C4-2B (cell line): ENCODE measurements around the gene THAP9.

Experiments used
- ZFX ChIP-seq: fragments of 450-650 bp; IDR thresholded peaks from 2 replicates; pipeline ENCODE4 v1.6.1; 2017
- TF ChIP-seq, protein P1 (sequence below): fragments of 450-650 bp; conservative IDR thresholded peaks from 2 replicates; pipeline ENCODE4 v1.5.1; 2017; ENCODE audit warnings: mild to moderate bottlenecking

DNA sequence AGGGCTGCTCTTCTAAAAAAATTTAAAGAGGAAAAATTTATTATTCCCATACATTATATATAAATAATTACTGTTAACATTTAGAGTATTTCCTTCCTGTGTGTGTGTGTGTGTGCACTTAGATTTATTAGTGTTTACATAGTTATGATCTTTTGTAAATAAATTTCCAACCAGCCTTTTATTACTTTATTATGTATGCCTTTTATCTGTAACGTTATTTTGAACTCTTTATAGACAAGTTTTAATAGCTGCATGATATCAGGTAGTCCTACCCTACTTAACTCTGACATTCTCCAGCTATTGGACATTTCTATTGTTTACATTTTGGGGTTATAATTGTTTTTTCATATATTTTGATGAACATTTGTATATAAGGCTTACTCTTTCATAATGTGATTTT, 8.8 kb downstream of the THAP9 start:
- TF ChIP-seq, protein P1, sequence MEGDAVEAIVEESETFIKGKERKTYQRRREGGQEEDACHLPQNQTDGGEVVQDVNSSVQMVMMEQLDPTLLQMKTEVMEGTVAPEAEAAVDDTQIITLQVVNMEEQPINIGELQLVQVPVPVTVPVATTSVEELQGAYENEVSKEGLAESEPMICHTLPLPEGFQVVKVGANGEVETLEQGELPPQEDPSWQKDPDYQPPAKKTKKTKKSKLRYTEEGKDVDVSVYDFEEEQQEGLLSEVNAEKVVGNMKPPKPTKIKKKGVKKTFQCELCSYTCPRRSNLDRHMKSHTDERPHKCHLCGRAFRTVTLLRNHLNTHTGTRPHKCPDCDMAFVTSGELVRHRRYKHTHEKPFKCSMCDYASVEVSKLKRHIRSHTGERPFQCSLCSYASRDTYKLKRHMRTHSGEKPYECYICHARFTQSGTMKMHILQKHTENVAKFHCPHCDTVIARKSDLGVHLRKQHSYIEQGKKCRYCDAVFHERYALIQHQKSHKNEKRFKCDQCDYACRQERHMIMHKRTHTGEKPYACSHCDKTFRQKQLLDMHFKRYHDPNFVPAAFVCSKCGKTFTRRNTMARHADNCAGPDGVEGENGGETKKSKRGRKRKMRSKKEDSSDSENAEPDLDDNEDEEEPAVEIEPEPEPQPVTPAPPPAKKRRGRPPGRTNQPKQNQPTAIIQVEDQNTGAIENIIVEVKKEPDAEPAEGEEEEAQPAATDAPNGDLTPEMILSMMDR = no peak
- no peak for TF ChIP-seq ZFX
